HG03558 (cell line): ENCODE measurements around the gene LILRA1.
"Not testable (repeated sequence)": the region's sequence is repeated elsewhere in the genome, so short reads cannot be mapped to it uniquely, and the experiment has no call there.

Source experiments
- ATAC-seq: cut with Tn5 transposase; IDR thresholded peaks from one replicate; pipeline ENCODE4 v1.9.1; 2021; ENCODE audit warnings: moderate number of reproducible peaks; ENCODE audit not compliant: unreplicated experiment; ENCODE audit errors: extremely low read depth

The LILRA1 gene

DNA sequence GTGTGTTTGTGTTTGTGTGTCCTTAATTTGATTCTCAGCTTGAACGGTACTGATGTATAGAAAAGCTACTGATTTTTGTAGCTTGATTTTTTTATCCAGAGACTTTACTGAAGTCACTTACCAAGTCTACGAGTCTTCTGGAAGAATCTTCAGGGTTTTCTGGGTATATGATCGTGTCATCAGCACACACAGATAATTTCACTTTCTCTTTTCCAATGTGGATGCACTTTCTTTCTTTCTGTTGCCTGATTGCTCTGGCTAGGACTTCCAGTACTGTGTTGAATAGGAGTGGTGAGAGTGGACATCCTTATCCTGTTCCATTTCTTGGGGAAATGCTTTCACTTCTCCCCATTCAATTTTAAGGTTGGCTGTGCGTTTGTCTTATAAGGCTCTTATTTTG lies 29.0 kb downstream of the LILRA1 start:
- no peak for ATAC-seq

DNA sequence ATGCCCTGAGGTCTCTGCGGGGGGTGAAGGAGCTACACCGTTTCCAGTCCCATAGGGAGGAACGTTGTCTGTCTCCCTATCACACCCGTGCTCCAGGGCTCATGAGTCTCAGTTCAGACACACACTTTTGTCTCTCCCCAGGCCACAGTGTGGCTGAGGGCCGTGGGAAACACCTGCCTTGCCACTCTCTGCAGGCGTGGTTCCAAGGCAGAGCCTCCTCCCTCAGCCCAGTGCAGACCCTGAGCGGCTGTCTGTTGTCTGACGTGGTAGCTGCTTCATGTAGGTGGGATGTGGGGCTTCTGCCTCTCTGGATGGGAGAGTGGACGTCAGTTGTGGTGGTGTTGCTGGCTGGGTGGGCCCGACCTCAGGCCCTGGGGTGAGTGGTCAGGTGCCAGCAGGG lies 30.8 kb downstream of the LILRA1 start:
- not testable (repeated sequence) for ATAC-seq

GRCh38 chr19:54624934-54625730 lies 31.7 kb downstream of the LILRA1 start:
- not testable (repeated sequence) for ATAC-seq

- no peak for ATAC-seq
Measured at GRCh38 chr19:54626757-54627156, 33.3 kb downstream of the LILRA1 start.

DNA sequence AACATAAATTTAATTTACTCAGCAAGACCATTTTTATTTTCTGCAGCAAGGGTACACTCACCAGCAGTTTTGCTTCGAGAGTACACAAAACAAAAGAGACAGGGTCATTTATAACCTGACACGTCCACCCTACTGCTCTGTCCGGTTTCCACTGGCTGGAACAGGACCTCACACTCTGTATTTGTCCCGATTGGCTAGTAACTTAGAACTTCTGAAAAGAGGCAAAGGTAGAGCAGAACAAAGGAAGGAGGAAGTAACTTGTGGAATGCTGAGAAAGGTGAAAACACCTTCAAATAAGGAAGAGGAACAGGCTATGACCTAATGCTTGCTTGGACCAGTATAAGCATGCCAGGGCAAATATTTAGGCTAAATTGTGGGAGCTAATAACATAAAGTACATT lies 34.5 kb downstream of the LILRA1 start:
- not testable (repeated sequence) for ATAC-seq

DNA sequence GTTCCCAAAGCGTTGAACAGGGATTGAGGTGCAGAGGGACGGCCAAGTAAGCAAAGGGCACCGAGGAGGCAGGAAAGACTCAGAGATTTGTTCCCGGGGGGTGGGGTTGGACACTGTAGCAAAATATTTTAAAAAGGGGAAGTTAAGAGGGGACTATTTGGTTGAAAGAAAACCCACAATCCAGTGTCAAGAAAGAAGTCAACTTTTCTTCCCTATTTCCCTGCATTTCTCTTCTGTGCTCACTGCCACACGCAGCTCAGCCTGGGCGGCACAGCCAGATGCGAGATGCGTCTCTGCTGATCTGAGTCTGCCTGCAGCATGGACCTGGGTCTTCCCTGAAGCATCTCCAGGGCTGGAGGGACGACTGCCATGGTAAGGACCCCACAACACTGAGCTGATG lies 36.8 kb downstream of the LILRA1 start, which contains the start of gene LILRB1:
Gene LILRB1 (plus strand): TSS at position 223 of the 400 bp plus-strand sequence. CDS start 590 bp downstream, outside the sequence.
- not testable (repeated sequence) for ATAC-seq

DNA sequence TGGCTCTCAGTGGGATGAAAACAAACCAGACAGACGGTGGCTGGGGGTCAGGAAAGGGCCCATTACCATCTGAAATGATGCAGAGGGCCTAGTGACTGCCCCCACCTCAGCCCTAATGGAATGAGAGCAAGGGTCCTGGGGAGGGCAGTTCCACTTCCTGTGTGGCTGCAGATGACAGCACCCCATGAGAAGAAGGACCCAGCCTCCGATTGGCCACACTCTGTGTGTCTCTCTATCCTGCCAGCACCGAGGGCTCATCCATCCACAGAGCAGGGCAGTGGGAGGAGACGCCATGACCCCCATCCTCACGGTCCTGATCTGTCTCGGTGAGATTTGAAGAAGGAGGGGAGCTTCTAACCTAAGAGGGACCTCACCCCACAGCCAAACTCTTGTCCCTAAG lies 37.4 kb downstream of the LILRA1 start:
- no peak for ATAC-seq

- ATAC-seq: not testable (repeated sequence)
Measured at GRCh38 chr19:54631489-54632337, 38.3 kb downstream of the LILRA1 start.

GRCh38 chr19:54632517-54632916 lies 39.1 kb downstream of the LILRA1 start:
- not testable (repeated sequence) for ATAC-seq

GRCh38 chr19:54633401-54633800 lies 40.0 kb downstream of the LILRA1 start:
- ATAC-seq: no peak

- ATAC-seq: not testable (repeated sequence)
Measured at GRCh38 chr19:54636081-54636480, 42.6 kb downstream of the LILRA1 start.

- ATAC-seq: no peak
Measured at GRCh38 chr19:54638683-54639082, 45.3 kb downstream of the LILRA1 start.

DNA sequence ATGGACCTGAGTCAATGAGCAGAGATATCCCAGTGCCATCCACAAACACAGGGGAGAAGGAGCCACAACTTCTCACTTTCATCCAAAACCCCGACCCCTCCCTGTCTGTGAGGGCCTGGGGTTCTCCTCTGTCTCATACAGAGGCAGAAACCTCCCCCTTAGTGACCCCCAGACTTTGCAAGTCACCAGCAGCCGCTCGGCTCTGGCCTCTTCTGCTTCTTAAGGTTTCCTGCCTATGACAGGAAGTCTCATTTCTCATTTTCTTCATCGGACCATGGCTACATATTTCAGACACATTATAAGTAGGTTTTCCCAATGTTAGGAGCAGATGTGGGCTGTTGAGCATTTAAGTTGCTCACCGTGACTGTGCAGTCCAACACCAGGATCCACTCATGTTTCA lies 49.5 kb downstream of the LILRA1 start:
- ATAC-seq: not testable (repeated sequence)

- ATAC-seq: not testable (repeated sequence)
Measured at GRCh38 chr19:54643583-54643982, 50.2 kb downstream of the LILRA1 start.

GRCh38 chr19:54644056-54644455 lies 50.6 kb downstream of the LILRA1 start:
- ATAC-seq: no peak

DNA sequence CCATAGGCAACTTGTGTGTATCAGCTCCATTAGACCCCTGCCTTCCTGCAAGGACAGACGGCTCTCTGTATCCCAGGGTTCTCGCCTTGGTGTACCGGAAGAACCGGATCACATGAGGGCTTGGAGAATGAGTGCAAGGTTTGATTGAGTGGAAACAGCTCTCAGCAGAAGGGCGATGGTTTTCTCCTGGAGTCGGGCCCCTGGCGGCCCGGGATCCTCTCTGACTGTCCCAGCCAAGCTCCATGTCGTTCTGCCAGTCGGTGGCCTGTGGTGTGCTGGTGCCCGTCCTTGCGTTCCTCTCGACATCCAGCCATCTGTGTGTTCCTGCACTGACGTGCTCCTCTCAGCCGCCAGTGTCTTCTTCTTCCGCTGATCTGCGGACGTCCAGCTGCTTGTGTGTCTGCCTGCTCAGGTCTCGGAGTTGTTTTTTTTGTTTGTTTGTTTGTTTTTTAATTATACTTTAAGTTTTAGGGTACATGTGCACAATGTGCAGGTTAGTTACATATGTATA lies 53.0 kb downstream of the LILRA1 start:
- ATAC-seq: no peak

GRCh38 chr19:54648129-54648528 lies 54.7 kb downstream of the LILRA1 start:
- ATAC-seq: no peak

DNA sequence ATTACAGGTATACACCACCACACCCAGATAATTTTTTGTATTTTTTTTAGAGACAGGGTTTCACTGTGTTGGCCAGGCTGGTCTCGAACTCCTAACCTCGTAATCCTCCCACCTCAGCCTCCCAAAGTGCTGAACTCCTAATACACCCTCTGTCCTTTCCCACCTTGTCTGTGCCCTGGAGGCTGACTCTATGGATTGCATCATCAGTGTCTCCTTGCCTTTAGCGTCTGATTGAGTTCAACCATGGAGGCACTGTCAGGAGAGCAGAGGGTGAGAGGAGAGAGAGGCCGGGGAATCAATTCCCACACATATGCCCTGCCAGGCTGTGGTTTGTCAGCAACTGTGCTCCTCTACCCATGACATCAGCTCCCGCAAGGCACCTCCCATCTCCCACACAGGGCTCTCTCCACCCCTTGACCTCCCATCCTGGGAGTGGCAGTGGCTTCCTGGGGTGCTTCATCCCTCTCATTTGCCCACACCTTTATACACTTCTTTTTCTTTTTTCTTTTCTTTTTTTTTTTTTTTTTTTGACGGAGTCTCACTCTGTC lies 56.8 kb downstream of the LILRA1 start:
- no peak for ATAC-seq
